ENCODE data around the gene PROSER3.
A peak's percentile ranks its signal among the peaks of the same experiment; 100 is the strongest.

PROSER3 gene

DNA sequence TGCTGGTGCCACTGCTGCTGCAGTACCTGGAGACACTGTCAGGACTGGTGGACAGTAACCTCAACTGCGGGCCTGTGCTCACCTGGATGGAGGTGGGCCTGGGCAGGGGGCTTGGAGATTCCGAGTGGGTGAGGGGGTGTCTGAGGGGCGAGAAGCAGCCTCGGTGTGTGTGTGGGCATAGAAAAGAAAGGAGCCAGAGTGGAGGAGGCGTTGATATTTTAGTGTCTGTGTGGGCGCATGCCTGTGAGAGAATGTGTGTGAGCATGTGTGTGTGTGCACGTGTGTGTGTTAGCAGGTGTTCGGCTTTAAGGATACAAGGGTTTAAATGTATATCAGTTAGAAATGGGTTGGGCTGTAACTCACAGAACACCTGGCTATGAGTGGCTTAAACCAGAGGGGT lies 21.1 kb downstream of the PROSER3 start:
- DNase-seq, result no peak

DNA sequence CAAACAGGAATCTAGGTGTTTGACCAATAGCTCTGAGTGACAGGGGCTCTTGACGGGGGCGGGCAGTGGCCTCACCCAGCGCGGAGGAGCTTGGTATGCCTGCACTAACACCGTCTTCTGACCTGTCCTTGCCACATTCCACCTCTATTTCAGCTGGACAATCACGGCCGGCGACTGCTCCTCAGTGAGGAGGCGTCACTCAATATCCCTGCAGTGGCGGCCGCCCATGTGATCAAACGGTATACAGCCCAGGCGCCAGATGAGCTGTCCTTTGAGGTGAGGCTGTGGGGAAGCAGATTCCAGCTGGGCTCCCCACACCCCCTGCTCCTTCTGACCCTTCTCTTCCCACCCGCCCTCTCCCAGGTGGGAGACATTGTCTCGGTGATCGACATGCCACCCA lies 22.1 kb downstream of the PROSER3 start:
- no peak for DNase-seq

DNA sequence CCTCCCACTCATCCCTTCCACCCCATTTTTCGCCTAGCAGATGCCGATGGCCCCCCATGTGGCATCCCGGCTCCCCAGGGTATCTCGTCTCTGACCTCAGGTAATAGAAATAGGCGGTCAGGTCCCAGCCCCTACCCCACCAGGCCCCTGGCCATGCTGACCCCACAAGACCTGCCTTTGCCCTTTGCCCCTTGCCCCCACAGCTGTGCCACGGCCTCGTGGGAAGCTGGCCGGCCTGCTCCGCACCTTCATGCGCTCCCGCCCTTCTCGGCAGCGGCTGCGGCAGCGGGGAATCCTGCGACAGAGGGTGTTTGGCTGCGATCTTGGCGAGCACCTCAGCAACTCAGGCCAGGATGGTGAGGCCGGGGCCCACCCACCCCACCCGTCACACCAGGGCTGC lies 22.7 kb downstream of the PROSER3 start:
- no peak for DNase-seq

DNA sequence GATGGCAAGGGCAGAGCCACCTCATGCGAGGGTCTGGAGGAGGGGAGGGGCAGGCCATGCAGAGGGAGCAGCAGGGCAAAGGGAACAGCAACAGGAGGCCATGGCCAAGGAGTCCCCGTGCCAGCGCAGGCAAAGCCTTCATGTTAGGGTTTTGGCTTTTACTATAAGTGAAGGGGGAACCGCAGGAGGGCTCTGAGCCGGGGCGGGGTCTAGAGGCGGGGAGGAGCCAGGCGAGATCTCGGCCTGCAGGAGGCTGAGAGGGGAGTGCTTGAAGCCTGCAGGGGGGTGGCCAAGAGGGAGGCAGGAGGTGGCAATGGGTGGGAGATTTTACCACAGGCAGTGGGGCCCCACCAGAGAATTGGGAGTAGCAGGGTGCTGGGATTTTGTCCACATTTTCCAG lies 23.7 kb downstream of the PROSER3 start:
- DNase-seq, result no peak

DNA sequence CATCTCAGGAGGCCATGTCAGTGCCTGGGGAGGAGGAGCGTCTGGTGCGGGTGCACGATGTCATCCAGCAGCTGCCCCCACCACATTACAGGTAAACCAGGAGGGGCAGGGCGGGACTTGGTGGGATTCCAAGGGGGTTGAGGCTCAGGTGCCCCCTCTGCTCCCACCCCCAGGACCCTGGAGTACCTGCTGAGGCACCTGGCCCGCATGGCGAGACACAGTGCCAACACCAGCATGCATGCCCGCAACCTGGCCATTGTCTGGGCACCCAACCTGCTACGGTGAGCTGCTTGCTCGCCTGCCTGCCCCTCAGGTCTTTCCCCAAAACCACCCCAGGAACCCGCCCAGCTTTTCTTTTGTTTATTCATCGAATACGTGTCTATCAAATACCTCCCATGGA lies 24.6 kb downstream of the PROSER3 start:
- DNase-seq, result no peak

DNA sequence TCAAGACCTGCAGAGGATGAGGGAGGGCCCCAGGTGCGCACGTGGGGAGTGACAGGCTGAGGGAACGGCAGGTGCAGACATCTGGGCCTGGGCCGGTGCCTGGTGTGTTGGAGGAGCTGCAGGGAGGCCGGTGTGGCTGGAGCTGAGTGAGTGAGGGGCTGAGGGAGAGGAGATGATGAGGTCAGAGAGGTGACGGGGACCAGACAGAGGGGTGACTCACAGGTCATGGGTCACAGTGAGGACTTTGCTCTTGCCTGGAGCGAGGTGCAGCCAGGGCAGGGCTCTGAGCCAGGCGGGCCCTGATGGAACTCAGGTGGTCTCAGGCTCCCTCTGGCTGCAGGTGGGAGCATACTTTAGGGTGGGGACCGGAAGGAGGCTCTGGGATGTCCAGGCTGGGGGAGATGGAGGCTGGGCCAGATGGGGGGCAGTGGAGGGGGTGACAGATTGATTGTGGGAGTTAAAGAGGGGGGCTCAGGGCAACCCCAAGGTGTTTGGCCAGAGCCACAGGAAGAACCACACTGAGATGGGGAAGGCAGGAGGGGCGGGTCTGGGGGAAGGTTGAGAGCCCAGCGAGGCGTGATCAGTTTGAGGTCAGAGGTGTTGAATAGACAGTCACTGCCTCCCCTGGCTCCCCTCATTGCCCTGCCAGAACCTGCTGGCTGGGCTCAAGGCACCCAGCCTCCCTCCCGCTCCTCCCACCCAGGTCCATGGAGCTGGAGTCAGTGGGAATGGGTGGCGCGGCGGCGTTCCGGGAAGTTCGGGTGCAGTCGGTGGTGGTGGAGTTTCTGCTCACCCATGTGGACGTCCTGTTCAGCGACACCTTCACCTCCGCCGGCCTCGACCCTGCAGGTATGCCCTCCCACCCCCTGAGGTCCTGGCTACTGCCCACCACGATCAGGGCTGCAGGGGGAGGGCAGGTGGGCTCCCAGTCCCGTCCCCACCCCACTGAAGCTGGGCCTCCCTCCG lies 25.8 kb downstream of the PROSER3 start:
- no peak for DNase-seq

DNA sequence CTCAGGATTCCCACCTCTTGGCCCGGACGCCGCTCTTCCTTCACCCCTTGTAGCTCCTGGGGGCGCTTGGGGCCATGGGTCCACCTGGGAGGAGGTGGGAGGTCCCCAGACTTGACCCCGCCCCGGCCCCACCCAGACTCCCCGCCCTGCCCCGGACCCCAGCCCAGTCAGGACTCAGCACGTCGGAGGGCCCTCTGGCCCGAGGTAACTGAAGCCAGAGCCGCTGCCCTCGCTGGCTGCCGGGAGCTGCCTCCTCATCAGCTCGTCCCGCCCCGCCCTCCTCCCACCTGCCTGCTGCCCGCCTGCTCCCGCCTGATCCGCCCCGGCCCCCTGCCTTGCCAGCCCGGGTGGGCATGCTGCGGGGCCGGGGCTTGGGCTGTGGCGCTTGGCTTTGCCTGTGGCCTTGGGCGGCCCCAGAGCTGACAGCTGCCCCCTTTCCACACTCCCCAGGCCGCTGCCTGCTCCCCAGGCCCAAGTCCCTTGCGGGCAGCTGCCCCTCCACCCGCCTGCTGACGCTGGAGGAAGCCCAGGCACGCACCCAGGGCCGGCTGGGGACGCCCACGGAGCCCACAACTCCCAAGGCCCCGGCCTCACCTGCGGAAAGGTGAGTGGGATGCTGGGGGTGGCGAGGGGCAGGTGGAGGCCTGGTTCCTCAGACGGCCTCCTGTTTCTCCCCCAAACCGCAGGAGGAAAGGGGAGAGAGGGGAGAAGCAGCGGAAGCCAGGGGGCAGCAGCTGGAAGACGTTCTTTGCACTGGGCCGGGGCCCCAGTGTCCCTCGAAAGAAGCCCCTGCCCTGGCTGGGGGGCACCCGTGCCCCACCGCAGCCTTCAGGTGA lies 26.7 kb downstream of the PROSER3 start:
- DNase-seq, result no peak

DNA sequence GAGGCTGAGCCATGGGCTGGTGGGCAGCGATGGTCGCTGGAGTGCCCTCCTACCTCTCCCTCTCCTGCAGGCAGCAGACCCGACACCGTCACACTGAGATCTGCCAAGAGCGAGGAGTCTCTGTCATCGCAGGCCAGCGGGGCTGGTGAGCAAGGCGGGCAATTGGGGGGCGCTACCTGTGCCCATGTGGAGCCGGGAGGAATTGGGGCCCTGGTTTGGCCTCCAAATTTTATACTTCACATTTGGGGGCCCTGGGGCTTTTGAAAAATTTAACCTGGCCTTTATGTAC lies 27.3 kb downstream of the PROSER3 start:
- no peak for DNase-seq

DNA sequence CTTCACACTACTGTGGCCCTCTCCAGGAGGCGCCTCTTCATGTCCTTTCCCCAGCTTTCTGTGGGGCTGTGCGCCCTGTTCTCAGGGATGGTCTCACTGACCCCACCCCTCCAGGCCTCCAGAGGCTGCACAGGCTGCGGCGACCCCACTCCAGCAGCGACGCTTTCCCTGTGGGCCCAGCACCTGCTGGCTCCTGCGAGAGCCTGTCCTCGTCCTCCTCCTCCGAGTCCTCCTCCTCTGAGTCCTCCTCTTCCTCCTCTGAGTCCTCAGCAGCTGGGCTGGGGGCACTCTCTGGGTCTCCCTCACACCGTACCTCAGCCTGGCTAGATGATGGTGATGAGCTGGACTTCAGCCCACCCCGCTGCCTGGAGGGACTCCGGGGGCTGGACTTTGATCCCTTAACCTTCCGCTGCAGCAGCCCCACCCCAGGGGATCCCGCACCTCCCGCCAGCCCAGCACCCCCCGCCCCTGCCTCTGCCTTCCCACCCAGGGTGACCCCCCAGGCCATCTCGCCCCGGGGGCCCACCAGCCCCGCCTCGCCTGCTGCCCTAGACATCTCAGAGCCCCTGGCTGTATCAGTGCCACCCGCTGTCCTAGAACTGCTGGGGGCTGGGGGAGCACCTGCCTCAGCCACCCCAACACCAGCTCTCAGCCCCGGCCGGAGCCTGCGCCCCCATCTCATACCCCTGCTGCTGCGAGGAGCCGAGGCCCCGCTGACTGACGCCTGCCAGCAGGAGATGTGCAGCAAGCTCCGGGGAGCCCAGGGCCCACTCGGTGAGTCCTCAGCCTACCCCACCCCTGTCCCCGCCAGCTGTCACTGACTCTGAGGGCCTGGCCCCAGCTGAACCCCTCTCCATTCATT lies 28.6 kb downstream of the PROSER3 start:
- no peak for DNase-seq

DNA sequence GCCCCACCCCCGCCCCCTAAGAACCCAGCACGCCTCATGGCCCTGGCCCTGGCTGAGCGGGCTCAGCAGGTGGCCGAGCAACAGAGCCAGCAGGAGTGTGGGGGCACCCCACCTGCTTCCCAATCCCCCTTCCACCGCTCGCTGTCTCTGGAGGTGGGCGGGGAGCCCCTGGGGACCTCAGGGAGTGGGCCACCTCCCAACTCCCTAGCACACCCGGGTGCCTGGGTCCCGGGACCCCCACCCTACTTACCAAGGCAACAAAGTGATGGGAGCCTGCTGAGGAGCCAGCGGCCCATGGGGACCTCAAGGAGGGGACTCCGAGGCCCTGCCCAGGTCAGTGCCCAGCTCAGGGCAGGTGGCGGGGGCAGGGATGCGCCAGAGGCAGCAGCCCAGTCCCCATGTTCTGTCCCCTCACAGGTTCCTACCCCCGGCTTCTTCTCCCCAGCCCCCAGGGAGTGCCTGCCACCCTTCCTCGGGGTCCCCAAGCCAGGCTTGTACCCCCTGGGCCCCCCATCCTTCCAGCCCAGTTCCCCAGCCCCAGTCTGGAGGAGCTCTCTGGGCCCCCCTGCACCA lies 29.3 kb downstream of the PROSER3 start:
- DNase-seq, result no peak

DNA sequence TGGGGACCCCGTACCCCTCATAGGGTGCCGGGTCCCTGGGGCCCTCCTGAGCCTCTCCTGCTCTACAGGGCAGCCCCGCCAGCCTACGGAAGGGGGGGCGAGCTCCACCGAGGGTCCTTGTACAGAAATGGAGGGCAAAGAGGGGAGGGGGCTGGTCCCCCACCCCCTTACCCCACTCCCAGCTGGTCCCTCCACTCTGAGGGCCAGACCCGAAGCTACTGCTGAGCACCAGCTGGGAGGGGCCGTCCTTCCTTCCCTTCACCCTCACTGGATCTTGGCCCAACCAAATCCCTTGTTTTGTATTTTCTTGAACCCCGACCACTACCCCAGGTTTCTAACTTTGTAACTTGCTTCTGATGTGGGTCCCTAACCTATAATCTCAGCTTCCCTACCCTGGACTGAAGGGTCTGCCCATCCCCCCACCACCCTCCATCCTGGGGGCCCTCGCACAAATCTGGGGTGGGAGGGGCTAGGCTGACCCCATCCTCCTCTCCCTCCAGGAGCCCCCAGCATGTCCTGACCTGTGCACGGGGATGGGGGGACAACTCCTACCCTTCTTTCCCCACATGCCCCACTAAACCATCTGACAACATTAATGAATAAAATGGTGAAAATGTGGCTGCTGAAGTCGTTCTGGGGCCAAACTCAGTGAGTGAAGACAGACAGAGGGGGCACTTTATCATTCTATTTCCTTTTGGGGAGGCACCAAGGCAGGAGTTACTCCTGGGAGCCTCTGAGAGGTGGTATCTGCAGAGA lies 30.4 kb downstream of the PROSER3 start:
- no peak for DNase-seq

DNA sequence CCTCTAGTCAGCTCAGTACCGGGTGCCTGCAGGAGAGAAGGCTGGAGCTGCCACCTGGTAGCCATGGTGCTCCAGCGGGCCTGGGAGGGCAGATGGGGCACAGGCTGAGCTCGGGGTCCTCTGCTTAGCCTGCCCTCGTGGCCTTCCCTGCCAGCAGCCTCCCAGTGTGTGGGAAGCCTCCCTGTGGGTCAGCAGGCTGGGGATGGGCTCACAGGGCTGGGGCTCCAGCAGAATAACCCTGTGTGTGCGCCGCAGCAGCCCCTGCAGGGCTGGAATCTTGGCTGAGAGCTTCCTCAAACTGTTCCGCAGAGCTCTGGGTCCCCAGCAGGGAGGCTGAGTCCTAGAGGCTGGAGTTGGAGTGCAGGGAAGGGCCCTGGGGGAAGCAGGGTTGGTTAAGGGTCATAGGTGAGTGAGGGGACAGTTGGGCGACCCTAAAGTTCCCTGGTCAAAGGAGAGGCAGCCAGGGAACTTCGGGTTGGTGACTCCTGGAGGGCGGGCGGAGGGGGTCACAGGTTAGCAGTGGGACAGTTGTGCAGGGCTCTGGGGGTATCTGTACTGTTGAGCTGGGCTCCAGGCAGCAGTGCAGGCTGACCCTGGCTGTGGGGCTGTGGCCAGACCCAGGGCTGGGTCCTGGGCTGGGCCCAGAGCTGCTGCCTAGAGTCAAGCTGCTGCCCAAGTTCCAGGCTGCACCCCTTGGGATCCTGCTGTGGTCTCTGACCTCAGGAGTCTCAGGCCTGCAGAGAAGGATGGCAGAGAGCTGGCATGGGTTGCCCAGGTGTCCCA lies 31.4 kb downstream of the PROSER3 start:
- DNase-seq, result no peak

DNA sequence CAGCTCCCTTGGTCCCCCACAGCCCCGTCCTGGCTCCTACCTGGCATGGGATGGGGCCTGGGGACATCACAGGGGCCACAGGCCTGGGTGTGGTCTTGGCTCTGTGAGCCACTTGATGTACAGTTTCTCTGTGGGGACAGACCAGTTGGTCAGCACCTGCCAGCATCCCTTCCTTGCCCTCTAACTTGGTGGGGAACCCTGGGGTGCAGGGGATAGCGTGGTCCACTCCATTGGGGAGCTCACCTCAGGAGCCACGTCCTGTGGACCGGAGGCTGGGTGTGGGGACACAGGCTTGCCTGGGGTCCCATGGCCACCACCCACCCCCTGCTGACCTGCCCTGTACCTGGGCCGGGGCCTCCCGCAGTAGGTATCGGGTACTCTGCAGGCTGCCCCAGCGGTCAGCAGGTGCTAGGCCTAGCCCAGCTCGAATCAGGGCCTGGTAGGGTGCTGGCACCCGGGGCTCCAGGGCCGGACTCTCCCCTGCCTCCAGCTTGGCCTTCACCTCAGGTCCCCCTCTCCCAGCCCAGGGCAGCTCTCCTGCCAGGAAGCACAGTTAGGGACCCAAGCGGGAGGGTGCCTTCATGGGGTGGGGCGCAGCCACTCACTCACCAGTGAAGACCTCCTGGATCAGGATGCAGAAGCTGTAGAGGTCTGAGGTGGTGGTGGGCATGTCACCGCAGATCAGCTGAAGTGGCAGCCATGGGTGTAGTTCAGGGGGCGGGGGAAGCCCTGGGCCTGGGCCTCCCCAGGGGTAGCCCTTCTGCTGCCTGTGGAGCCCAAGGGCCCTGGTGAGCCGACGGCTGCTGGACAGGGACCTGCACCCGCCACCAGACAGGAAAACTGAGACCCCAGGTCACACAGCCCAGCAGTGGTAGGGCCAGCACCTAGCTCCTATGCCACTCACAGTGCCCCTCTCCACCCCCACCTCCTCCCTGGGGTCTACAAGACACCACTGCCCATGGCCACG lies 32.3 kb downstream of the PROSER3 start:
- no peak for DNase-seq

DNA sequence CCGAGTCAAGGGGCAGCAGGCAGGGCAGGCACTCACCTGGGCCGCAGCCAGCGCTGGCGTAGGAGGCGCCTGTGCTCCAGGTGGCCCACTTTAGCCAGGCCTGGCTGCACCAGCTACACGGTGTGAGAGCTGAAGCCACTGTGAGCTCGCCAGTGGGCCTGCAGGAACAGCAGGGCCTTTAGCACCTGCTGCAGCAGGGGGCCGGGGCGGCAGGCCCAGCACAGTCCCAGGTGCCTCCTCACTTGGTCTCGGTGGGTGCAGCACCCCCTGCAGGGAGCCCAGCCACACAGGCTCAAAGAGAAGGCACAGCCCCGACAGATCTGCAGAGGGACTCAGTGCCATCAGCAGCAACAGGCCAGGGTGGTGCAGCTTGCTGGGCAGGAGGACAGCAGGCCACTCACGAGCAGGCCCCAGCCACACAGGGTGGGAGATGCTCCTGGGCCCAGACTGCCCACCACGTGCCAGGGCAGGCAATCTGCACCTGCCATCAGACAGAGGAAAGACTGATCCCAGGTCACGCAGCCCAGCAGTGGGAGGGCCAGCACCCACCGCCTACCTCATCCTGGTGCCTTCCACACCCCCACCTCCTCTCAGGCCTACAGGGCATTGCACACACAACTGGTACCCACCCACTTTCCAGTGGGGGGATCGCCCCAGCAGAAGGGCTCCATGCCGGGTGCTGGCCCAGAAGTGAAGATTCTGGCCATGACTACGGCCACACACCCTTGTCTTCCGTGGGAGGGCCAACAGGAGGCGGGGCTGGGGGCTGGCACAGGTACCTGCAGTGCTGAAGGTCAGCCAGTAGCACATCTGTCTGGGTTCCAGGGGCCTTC lies 33.2 kb downstream of the PROSER3 start:
- DNase-seq, result peak; percentile 9

DNA sequence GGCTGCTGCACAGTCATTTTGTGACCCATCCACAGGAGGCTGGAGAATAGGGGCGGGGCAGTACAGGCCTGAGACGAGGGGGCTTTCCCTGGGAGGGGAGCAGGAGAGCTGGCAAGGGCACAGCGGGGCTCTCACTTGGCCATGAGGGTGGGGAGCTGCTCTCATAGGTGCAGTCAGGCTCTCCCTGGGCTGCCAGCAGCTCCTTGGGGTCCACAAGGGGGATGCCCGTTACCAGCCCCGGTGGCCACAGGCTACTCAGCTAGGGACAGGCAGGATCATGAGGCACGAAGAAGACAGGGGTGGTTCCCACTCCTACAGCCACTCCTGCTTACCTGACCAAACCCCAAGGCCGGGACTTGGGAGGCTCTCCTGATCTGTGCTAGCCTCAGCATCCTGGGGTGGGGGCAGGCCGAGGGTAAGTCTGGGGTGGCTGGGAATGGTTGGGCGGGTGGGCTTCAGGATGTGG lies 33.9 kb downstream of the PROSER3 start:
- no peak for DNase-seq

DNA sequence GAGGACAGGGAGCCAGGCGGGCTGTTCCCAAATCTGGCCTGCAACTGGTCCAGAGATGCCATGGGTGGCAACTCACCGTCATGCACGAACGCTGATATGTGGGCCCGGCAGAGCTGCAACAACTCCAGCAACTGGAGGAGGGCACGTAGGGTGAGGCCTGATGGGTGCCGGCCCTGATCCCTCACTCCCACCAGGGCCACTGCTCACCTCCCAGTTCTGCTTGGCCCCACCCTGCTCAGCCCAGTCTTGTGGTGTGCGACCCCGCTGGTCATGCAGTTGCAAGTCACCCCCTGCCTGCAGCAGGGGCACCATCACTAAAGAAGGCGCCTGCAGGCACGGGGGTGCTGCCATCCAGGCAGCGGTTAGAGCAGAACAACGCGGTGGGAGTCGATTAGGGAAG lies 34.3 kb downstream of the PROSER3 start:
- no peak for DNase-seq

DNA sequence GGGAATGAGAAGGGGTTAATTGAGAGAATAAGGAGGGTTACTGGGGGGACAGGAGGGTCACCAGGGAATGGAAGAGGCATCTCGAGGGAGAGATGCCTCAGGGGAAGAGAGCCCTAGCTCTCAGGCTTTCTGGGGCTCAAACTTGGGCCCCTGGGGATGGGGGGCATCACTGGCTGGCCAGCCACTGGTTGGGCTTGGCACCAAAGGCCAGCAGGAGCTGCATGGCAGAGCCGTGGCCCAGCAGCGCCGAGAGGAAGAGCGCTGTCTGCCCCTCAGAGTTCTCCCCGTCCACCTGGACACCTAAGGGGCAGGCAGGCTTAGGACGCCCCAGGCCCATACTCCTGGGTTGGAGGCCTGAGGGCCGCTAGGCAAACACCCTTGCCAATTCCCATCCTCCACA lies 34.9 kb downstream of the PROSER3 start:
- no peak for DNase-seq

DNA sequence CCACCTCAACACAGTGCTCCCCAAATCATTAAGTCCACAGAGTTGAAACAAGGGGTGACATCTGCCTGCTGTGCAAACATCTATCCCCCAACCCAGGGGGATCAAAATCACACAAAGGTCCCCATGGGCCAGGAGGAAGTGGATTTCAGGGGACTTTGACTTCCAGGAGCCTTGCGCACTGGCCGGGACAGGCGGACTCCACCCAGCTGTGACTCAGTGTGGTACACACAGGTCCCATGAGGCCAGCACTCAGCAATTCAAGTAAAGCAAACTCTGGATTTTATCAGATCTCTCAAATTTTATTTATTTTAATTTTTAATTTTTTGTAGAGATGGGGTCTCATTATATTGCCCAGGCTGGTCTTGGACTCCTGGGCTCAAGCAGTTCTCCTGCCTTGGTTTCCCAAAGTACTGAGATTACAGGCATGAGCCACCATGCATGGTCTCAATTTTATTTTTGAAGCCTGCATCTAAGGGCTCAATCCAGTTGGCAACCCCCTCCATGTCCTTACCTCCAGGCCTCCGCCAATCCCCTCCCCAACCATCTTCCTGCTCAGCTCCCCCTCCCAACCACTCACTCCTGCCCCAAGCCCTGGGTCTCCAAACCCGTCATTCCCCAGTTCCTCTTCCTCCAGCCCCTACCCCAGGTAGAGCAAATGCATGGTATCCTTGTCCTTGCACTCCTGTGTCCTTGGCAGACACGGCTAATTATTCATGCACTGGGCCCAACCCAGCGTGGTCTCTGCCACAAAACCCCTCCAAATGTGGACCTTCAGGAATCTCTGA lies 35.6 kb downstream of the PROSER3 start:
- no peak for DNase-seq
